Nephron progenitor cell (in vitro differentiated cells): ENCODE data around the gene TMEM250.

Source experiments
- DNase-seq: peaks from one replicate; pipeline ENCODE4 v3.0.0; 2021
- H3K27ac Mint-ChIP-seq: 2 replicates; pipeline ENCODE4 v1.8.0; 2021; ENCODE audit warnings: mild to moderate bottlenecking, moderate library complexity, mixed read lengths
- H3K27me3 Mint-ChIP-seq: 2 replicates; pipeline ENCODE4 v1.8.0; 2021; ENCODE audit warnings: mild to moderate bottlenecking, low read depth, mixed read lengths; ENCODE audit not compliant: poor library complexity
- H3K36me3 Mint-ChIP-seq: 2 replicates; pipeline ENCODE4 v1.8.0; 2021; ENCODE audit warnings: low read depth, mixed read lengths
- H3K4me1 Mint-ChIP-seq: 2 replicates; pipeline ENCODE4 v1.8.0; 2021; ENCODE audit warnings: mixed read lengths
- H3K4me3 Mint-ChIP-seq: 2 replicates; pipeline ENCODE4 v1.8.0; 2021; ENCODE audit warnings: mild to moderate bottlenecking, moderate library complexity, mixed read lengths
- H3K9me3 Mint-ChIP-seq: 2 replicates; pipeline ENCODE4 v1.8.0; 2021; ENCODE audit warnings: mild to moderate bottlenecking, moderate library complexity, mixed read lengths
- TF ChIP-seq, protein P1 (sequence below): fragments of 200-600 bp; sonication (generic); IDR thresholded peaks from 2 replicates; pipeline ENCODE4 v1.5.0; 2021; ENCODE audit warnings: antibody characterized with exemption

Gene TMEM250

DNA sequence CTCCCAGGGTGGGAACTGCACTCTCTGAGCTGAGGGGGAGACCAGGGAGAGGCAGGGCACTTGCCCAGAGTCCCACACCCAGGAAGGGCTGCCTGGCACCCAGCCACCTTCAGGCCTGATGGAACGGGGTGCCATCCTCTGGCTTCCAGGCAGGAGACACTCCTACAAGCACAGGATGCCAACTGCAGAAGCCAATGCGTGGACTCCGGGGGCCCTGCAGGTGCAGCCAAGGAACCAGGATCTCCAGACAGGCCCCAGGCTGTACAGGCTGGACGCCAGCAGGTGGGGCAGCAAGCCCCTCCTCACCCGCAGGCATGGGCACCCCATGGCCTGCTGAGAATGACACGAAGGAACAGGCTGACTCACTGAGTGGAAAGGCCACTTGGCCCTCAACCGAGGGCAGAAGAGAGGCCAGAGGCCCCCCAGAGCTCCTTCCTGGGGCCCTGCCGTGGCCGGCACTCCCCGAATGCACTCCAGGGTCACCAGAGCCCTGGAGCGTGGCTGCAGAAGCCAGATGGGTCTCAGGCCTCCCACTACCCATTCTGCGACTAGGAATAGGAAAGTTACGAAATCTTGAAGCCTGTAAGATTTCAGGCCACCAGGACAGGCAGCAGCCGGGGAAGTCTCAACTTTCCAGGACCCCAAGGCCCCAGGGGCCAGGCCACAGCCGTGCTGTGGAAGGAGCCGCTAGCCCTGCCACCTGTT, 39.3 kb downstream of the TMEM250 start:
- Mint-ChIP-seq H3K4me3 (no peak overlapping the region), H3K27ac (no peak overlapping the region)
- DNase-seq: no peak

DNA sequence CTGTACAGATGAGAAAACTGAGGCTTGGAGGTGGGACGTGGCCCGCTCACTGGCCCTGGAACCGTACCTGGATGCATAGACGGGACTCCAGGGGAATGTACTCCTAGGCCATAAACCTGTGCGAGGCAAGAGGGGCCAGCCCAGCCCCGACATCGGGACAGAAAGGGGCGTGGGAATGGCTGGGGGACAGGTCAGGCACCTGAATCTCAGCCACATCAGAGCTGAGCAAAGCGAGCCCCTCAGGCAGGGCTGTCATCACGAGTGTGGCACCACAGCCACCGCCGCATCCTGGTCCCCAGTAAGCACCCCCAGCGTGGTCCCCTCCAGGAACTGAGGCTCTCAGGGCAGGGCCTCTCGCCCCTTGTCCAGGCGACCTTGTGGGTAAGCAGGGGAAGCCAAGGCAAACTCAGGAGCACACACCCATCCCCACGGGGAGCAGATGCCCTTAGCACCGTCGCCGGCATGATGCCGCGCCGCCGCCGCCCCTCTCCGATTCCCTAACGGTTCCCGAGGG, 40.1 kb downstream of the TMEM250 start:
- H3K36me3 Mint-ChIP-seq: no peaks in the 10 kb centered on the region
- H3K4me1 Mint-ChIP-seq: peaks cover 25% of the 10 kb centered on the region
- no peak overlapping the region for H3K4me3 Mint-ChIP-seq
- TF ChIP-seq, protein P1, sequence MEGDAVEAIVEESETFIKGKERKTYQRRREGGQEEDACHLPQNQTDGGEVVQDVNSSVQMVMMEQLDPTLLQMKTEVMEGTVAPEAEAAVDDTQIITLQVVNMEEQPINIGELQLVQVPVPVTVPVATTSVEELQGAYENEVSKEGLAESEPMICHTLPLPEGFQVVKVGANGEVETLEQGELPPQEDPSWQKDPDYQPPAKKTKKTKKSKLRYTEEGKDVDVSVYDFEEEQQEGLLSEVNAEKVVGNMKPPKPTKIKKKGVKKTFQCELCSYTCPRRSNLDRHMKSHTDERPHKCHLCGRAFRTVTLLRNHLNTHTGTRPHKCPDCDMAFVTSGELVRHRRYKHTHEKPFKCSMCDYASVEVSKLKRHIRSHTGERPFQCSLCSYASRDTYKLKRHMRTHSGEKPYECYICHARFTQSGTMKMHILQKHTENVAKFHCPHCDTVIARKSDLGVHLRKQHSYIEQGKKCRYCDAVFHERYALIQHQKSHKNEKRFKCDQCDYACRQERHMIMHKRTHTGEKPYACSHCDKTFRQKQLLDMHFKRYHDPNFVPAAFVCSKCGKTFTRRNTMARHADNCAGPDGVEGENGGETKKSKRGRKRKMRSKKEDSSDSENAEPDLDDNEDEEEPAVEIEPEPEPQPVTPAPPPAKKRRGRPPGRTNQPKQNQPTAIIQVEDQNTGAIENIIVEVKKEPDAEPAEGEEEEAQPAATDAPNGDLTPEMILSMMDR: no peak
- peaks cover 4% of the 10 kb centered on the region for H3K27me3 Mint-ChIP-seq
- H3K27ac Mint-ChIP-seq: no peak overlapping the region
- H3K9me3 Mint-ChIP-seq: peaks cover 4% of the 10 kb centered on the region
- no peak for DNase-seq

More for the DNA sequence above, 39.3 kb downstream of the TMEM250 start:
- Mint-ChIP-seq H3K36me3 (no peaks in the 10 kb centered on the region), H3K4me1 (peaks cover 28% of the 10 kb centered on the region), H3K9me3 (no peaks in the 10 kb centered on the region), H3K27me3 (peaks cover 4% of the 10 kb centered on the region)
- TF ChIP-seq, protein P1: no peak

DNA sequence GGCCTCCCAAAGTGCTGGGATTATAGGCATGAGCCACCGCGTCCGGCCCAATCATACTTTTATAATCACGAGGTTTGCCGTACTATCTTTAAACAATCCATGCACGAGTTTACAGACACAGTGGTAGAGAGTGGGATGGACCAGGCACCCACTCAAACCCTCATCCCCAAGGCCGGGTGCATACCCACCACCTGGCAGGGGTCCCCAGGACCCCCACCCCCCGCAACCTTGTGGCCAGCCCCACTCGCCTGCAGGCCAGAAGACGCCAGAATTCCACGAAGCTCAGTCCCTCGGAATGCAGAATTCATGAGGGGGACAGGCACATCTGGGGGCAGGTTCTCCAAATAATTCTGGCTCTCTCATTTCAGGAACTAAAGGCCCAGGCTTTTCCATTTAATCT, 40.7 kb downstream of the TMEM250 start:
- Mint-ChIP-seq H3K36me3 (no peaks in the 10 kb centered on the region), H3K9me3 (peaks cover 4% of the 10 kb centered on the region), H3K27me3 (peaks cover 4% of the 10 kb centered on the region), H3K4me1 (peaks cover 22% of the 10 kb centered on the region), H3K4me3 (no peak overlapping the region), H3K27ac (no peak overlapping the region)
- TF ChIP-seq, protein P1: no peak
- DNase-seq: no peak

DNA sequence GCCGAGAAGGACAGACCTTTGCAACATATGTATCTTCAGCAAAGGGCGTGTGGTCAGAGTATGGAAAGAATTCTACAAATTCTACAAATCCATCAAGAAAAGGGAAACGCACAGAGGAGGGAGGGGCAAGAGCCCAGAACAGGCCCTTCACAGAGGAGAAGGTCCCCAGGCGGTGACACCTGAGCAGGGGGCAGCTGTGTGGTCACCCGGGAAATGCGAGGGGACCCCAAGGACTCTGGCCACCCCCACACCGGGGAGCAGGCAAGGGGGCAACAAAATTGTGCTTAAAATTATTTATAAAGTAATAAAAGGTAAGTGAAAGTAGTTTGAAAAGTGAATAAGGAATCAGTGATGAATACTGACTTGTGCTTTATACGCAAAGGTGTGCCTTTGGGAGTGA, 41.2 kb downstream of the TMEM250 start:
- peaks cover 4% of the 10 kb centered on the region for H3K9me3 Mint-ChIP-seq

DNA sequence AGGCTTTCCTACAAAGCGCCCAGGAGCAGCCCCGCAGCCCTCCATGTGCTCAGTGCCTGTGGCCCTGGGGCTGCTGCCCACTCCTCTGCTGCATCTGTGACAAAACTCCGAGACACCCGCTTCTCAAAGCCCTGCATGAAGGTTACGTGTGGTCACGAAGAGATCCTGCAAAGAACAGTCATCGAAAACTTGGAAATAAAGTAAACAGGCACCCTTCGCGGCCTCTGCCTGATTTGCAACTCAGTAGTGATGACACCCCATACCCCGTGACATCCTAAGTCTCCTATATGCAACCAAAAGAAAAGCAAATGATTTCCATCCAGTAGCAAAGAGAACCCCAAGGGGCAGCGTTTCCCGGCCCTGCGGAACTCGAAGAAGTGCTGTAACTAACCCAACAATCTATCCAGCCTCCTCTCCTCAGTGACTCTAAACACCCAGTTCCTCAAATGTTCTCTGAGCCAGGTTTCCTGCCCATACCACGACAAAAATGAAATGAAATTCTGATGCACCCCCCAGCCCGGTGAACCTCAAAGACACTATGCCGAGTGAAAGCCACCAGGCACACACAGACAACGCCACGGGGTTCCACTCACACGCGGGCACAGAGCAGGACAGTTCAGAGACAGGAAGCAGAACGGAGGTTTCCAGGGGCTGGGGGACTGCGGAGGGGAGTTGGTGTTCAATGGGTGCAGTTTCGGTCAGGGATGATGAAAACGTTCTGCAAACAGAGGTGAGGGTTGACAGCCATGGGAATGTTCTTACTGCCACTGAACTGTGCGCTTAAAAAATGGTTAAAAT, 42.6 kb downstream of the TMEM250 start:
- H3K27me3 Mint-ChIP-seq: peaks cover 6% of the 10 kb centered on the region
- DNase-seq: no peak
- H3K27ac Mint-ChIP-seq: no peak overlapping the region
- peaks cover 4% of the 10 kb centered on the region for H3K9me3 Mint-ChIP-seq
- peaks cover 16% of the 10 kb centered on the region for H3K4me1 Mint-ChIP-seq
- no peaks in the 10 kb centered on the region for H3K36me3 Mint-ChIP-seq
- H3K4me3 Mint-ChIP-seq: no peak overlapping the region
- TF ChIP-seq, protein P1: no peak

More for the DNA sequence above, 41.2 kb downstream of the TMEM250 start:
- no peaks in the 10 kb centered on the region for H3K36me3 Mint-ChIP-seq
- peak overlapping the region; percentile 78 for H3K27ac Mint-ChIP-seq
- H3K4me1 Mint-ChIP-seq: peaks cover 16% of the 10 kb centered on the region
- DNase-seq: no peak
- H3K4me3 Mint-ChIP-seq: no peak overlapping the region
- TF ChIP-seq, protein P1: no peak
- peaks cover 6% of the 10 kb centered on the region for H3K27me3 Mint-ChIP-seq
